ENCODE data around the gene SRRM4. TPM values are rescaled to one million over a fixed set of nuclear protein-coding genes. Genes with fewer than 3 reads are reported as not detected.

SRRM4 gene
- polyA plus RNA-seq, 3 donors: not detected

DNA sequence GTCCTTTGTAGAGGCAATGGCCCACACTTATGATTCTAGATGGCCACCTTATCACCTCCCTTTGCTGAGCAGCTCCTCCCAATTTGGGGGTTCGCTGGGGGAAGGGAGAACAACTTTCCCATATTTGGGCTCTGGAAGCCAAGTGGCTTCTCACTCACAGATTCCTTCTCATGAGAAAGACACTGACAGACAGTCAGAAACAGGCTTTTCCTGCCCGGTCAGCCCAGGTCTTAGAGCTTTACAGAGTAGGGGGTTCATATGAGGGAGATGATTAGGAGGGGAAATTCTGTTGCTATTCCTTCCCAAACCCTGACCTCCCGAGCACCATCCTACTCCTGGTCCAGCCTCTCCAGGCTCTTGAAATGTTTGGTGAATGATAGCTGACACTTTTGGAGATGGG lies 137.3 kb downstream of the SRRM4 start:
- H3K4me1 Mint-ChIP-seq: no peaks in the 10 kb centered on the region
- DNase-seq: no peak
- WGBS (ENCODE audit: insufficient coverage): no CpG with 5 or more reads among the region's 3 CpGs
- H3K4me3 Mint-ChIP-seq: no peak overlapping the region
- TF ChIP-seq, protein P1, sequence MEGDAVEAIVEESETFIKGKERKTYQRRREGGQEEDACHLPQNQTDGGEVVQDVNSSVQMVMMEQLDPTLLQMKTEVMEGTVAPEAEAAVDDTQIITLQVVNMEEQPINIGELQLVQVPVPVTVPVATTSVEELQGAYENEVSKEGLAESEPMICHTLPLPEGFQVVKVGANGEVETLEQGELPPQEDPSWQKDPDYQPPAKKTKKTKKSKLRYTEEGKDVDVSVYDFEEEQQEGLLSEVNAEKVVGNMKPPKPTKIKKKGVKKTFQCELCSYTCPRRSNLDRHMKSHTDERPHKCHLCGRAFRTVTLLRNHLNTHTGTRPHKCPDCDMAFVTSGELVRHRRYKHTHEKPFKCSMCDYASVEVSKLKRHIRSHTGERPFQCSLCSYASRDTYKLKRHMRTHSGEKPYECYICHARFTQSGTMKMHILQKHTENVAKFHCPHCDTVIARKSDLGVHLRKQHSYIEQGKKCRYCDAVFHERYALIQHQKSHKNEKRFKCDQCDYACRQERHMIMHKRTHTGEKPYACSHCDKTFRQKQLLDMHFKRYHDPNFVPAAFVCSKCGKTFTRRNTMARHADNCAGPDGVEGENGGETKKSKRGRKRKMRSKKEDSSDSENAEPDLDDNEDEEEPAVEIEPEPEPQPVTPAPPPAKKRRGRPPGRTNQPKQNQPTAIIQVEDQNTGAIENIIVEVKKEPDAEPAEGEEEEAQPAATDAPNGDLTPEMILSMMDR (IDR thresholded peaks at IDR 0.05): no peak
- Histone ChIP-seq H3K79me2 (ENCODE audit: insufficient read depth, low read length) (no peaks in the 10 kb centered on the region), H2AFZ (ENCODE audit: insufficient read depth, low read depth, low read length, poor library complexity, severe bottlenecking) (no peak overlapping the region), H4K20me1 (ENCODE audit: insufficient read depth, low read length) (no peaks in the 10 kb centered on the region), H3K36me3 (replicated peaks in 1 of 2; ENCODE audit: control insufficient read depth in 1 of 2, insufficient read depth in 2 of 2, low read length in 2 of 2) (no peaks in the 10 kb centered on the region), H3K27me3 (ENCODE audit: control insufficient read depth in 2 of 2, insufficient read depth in 2 of 2, low read length in 2 of 2) (no peaks in the 10 kb centered on the region), H3K9ac (ENCODE audit: insufficient read depth, low read length, poor library complexity, severe bottlenecking) (no peak overlapping the region), H3K4me1 (ENCODE audit: control insufficient read depth in 1 of 2, insufficient read depth in 2 of 2, low read length in 2 of 2) (no peaks in the 10 kb centered on the region), H3K27ac (ENCODE audit: low read depth in 1 of 2, low read length in 2 of 2) (no peak overlapping the region), H3K4me2 (replicated peaks; ENCODE audit: extremely low read depth, low read length, poor library complexity, severe bottlenecking) (no peak overlapping the region), H3K9me3 (replicated peaks in 1 of 2; ENCODE audit: control insufficient read depth in 1 of 2, insufficient read depth in 1 of 2, low read length in 2 of 2) (no peaks in the 10 kb centered on the region), H3K4me3 (replicated peaks in 1 of 3; ENCODE audit: low read depth in 2 of 3, low read length in 3 of 3) (no peak overlapping the region)
- no peaks in the 10 kb centered on the region for H3K9me3 Mint-ChIP-seq
- H3K36me3 Mint-ChIP-seq: no peaks in the 10 kb centered on the region
- H3K27ac Mint-ChIP-seq: no peak overlapping the region
- intact Hi-C loops (cut with micrococcal nuclease): no loop called here
- peaks cover 0 to 3% (median 0%) of the 10 kb centered on the region in 3 donors for H3K27me3 Mint-ChIP-seq (ENCODE audit: low read depth in 3 of 3)

DNA sequence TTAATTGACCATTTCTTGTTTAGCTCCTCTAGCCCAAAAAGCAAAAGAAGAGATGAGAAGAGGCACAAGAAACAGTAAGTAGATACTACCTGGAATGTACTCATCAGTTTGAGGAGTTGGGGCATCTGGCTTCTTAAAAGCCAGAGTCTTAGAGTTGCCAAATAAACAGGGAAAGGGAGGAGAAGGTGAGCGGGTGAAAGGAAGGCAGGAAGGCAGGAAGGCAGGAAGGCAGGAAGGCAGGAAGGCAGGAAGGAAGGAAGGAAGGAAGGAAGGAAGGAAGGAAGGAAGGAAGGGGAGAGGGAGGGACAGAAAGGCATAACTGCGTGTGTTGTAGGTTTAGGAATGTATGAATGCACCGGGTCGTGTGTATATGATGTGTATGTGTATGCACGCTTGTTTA lies 140.7 kb downstream of the SRRM4 start:
- Mint-ChIP-seq H3K4me3 (no peak overlapping the region), H3K27ac (no peak overlapping the region), H3K36me3 (no peaks in the 10 kb centered on the region), H3K9me3 (no peaks in the 10 kb centered on the region), H3K4me1 (no peaks in the 10 kb centered on the region), H3K27me3 (ENCODE audit: low read depth in 3 of 3) (peaks cover 0 to 3% (median 0%) of the 10 kb centered on the region in 3 donors)
- intact Hi-C loops (cut with micrococcal nuclease): no loop called here
- Histone ChIP-seq H3K4me2 (replicated peaks; ENCODE audit: extremely low read depth, low read length, poor library complexity, severe bottlenecking) (no peak overlapping the region), H3K9me3 (replicated peaks in 1 of 2; ENCODE audit: control insufficient read depth in 1 of 2, insufficient read depth in 1 of 2, low read length in 2 of 2) (no peaks in the 10 kb centered on the region), H3K4me3 (replicated peaks in 1 of 3; ENCODE audit: low read depth in 2 of 3, low read length in 3 of 3) (no peak overlapping the region), H2AFZ (ENCODE audit: insufficient read depth, low read depth, low read length, poor library complexity, severe bottlenecking) (no peak overlapping the region), H3K9ac (ENCODE audit: insufficient read depth, low read length, poor library complexity, severe bottlenecking) (no peak overlapping the region), H3K27ac (ENCODE audit: low read depth in 1 of 2, low read length in 2 of 2) (no peak overlapping the region), H3K36me3 (replicated peaks in 1 of 2; ENCODE audit: control insufficient read depth in 1 of 2, insufficient read depth in 2 of 2, low read length in 2 of 2) (no peaks in the 10 kb centered on the region), H3K4me1 (ENCODE audit: control insufficient read depth in 1 of 2, insufficient read depth in 2 of 2, low read length in 2 of 2) (no peaks in the 10 kb centered on the region), H4K20me1 (ENCODE audit: insufficient read depth, low read length) (no peaks in the 10 kb centered on the region), H3K79me2 (ENCODE audit: insufficient read depth, low read length) (no peaks in the 10 kb centered on the region), H3K27me3 (ENCODE audit: control insufficient read depth in 2 of 2, insufficient read depth in 2 of 2, low read length in 2 of 2) (no peaks in the 10 kb centered on the region)
- TF ChIP-seq, protein P1 (IDR thresholded peaks at IDR 0.05): no peak
- 33% methylated on average over 1 of the region's 5 CpGs for WGBS (ENCODE audit: insufficient coverage)
- DNase-seq: no peak
